HUES48 (cell line): ENCODE results near the gene VASN.

Source experiments
- H3K27ac ChIP-seq: one replicate; pipeline ENCODE4 v1.7.0; 2013; ENCODE audit warnings: low read depth, low read length, inconsistent platforms
- H3K27me3 ChIP-seq: 2 replicates; pipeline ENCODE4 v1.6.1; 2013; ENCODE audit warnings: mild to moderate bottlenecking, low read length; ENCODE audit not compliant: control insufficient read depth, insufficient read depth
- H3K36me3 ChIP-seq: 2 replicates; pipeline ENCODE4 v1.6.1; 2013; ENCODE audit warnings: low read length; ENCODE audit not compliant: control insufficient read depth, insufficient read depth
- H3K4me1 ChIP-seq: 2 replicates; pipeline ENCODE4 v1.6.1; 2013; ENCODE audit warnings: mild to moderate bottlenecking, low read length; ENCODE audit not compliant: control insufficient read depth, insufficient read depth
- H3K4me3 ChIP-seq: 2 replicates; pipeline ENCODE4 v1.5.1; 2013; ENCODE audit warnings: mild to moderate bottlenecking, low read depth, low read length
- H3K9ac ChIP-seq: 2 replicates; pipeline ENCODE4 v1.6.1; 2013; ENCODE audit warnings: mild to moderate bottlenecking, low read depth, low read length, moderate library complexity
- H3K9me3 ChIP-seq: 2 replicates; pipeline ENCODE4 v1.6.1; 2013; ENCODE audit warnings: low read length; ENCODE audit not compliant: control insufficient read depth, insufficient read depth

VASN gene

GRCh38 chr16:4376126-4376892, 4.7 kb downstream of the VASN start:
- Histone ChIP-seq H3K4me1 (peaks cover 54% of the 10 kb centered on the region), H3K4me3 (no peak overlapping the region)

GRCh38 chr16:4376893-4377572, 5.4 kb downstream of the VASN start:
- H3K36me3 ChIP-seq = peaks cover 9% of the 10 kb centered on the region
- peak overlapping the region; percentile 69 for H3K27ac ChIP-seq
- peaks cover 51% of the 10 kb centered on the region for H3K4me1 ChIP-seq
- no peak overlapping the region for H3K9ac ChIP-seq
- no peak overlapping the region for H3K4me3 ChIP-seq
- H3K27me3 ChIP-seq = no peaks in the 10 kb centered on the region
- no peaks in the 10 kb centered on the region for H3K9me3 ChIP-seq

More at GRCh38 chr16:4376126-4376892, 4.7 kb downstream of the VASN start:
- no peaks in the 10 kb centered on the region for H3K27me3 ChIP-seq
- H3K36me3 ChIP-seq = peaks cover 7% of the 10 kb centered on the region; the same call in 1 of the 2 replicates
- H3K27ac ChIP-seq = peak overlapping the region; percentile 59
- no peaks in the 10 kb centered on the region for H3K9me3 ChIP-seq
- peak overlapping the region; percentile 18; the same call in 1 of the 2 replicates for H3K9ac ChIP-seq

- Histone ChIP-seq H3K4me3 (no peak overlapping the region), H3K9me3 (no peaks in the 10 kb centered on the region), H3K27me3 (no peaks in the 10 kb centered on the region), H3K4me1 (peaks cover 49% of the 10 kb centered on the region), H3K27ac (peak overlapping the region; percentile 69), H3K36me3 (peaks cover 10% of the 10 kb centered on the region), H3K9ac (no peak overlapping the region)
Observed at GRCh38 chr16:4377573-4378154, 6.0 kb downstream of the VASN start.

GRCh38 chr16:4378161-4378666, 6.6 kb downstream of the VASN start:
- H3K9me3 ChIP-seq = no peaks in the 10 kb centered on the region
- H3K9ac ChIP-seq = no peak overlapping the region
- H3K4me1 ChIP-seq = peaks cover 44% of the 10 kb centered on the region
- H3K27me3 ChIP-seq = no peaks in the 10 kb centered on the region
- peaks cover 13% of the 10 kb centered on the region for H3K36me3 ChIP-seq
- peak overlapping the region; percentile 69 for H3K27ac ChIP-seq
- H3K4me3 ChIP-seq = no peak overlapping the region

- Histone ChIP-seq H3K4me1 (peaks cover 37% of the 10 kb centered on the region), H3K9ac (no peak overlapping the region), H3K9me3 (no peaks in the 10 kb centered on the region), H3K36me3 (peaks cover 13% of the 10 kb centered on the region), H3K27me3 (no peaks in the 10 kb centered on the region), H3K4me3 (no peak overlapping the region), H3K27ac (no peak overlapping the region)
Observed at GRCh38 chr16:4378999-4379690, 7.5 kb downstream of the VASN start.

GRCh38 chr16:4380119-4381063, 8.7 kb downstream of the VASN start:
- peaks cover 11% of the 10 kb centered on the region for H3K36me3 ChIP-seq
- H3K27me3 ChIP-seq = no peaks in the 10 kb centered on the region
- H3K4me3 ChIP-seq = no peak overlapping the region
- H3K9ac ChIP-seq = no peak overlapping the region
- H3K27ac ChIP-seq = no peak overlapping the region
- H3K4me1 ChIP-seq = peaks cover 26% of the 10 kb centered on the region
- H3K9me3 ChIP-seq = no peaks in the 10 kb centered on the region

DNA sequence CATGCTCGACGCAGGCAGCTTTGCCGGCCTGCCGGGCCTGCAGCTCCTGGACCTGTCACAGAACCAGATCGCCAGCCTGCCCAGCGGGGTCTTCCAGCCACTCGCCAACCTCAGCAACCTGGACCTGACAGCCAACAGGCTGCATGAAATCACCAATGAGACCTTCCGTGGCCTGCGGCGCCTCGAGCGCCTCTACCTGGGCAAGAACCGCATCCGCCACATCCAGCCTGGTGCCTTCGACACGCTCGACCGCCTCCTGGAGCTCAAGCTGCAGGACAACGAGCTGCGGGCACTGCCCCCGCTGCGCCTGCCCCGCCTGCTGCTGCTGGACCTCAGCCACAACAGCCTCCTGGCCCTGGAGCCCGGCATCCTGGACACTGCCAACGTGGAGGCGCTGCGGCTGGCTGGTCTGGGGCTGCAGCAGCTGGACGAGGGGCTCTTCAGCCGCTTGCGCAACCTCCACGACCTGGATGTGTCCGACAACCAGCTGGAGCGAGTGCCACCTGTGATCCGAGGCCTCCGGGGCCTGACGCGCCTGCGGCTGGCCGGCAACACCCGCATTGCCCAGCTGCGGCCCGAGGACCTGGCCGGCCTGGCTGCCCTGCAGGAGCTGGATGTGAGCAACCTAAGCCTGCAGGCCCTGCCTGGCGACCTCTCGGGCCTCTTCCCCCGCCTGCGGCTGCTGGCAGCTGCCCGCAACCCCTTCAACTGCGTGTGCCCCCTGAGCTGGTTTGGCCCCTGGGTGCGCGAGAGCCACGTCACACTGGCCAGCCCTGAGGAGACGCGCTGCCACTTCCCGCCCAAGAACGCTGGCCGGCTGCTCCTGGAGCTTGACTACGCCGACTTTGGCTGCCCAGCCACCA, 9.7 kb downstream of the VASN start:
- Histone ChIP-seq H3K27ac (no peak overlapping the region), H3K27me3 (no peaks in the 10 kb centered on the region), H3K9me3 (no peaks in the 10 kb centered on the region), H3K36me3 (peaks cover 11% of the 10 kb centered on the region), H3K4me1 (peaks cover 20% of the 10 kb centered on the region), H3K9ac (no peak overlapping the region), H3K4me3 (no peak overlapping the region)

GRCh38 chr16:4381935-4382794, 10.5 kb downstream of the VASN start:
- Histone ChIP-seq H3K4me1 (peaks cover 17% of the 10 kb centered on the region), H3K9ac (no peak overlapping the region), H3K9me3 (no peaks in the 10 kb centered on the region), H3K27ac (no peak overlapping the region), H3K4me3 (no peak overlapping the region), H3K27me3 (no peaks in the 10 kb centered on the region), H3K36me3 (peaks cover 11% of the 10 kb centered on the region)

DNA sequence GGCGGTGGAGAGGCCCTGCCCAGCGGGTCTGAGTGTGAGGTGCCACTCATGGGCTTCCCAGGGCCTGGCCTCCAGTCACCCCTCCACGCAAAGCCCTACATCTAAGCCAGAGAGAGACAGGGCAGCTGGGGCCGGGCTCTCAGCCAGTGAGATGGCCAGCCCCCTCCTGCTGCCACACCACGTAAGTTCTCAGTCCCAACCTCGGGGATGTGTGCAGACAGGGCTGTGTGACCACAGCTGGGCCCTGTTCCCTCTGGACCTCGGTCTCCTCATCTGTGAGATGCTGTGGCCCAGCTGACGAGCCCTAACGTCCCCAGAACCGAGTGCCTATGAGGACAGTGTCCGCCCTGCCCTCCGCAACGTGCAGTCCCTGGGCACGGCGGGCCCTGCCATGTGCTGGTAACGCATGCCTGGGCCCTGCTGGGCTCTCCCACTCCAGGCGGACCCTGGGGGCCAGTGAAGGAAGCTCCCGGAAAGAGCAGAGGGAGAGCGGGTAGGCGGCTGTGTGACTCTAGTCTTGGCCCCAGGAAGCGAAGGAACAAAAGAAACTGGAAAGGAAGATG, 11.2 kb downstream of the VASN start:
- Histone ChIP-seq H3K9me3 (no peaks in the 10 kb centered on the region), H3K36me3 (peaks cover 11% of the 10 kb centered on the region), H3K4me1 (peaks cover 11% of the 10 kb centered on the region), H3K9ac (no peak overlapping the region), H3K4me3 (no peak overlapping the region), H3K27ac (no peak overlapping the region), H3K27me3 (no peaks in the 10 kb centered on the region)
